Measurements from ENCODE around the gene STK17A.

STK17A gene

DNA sequence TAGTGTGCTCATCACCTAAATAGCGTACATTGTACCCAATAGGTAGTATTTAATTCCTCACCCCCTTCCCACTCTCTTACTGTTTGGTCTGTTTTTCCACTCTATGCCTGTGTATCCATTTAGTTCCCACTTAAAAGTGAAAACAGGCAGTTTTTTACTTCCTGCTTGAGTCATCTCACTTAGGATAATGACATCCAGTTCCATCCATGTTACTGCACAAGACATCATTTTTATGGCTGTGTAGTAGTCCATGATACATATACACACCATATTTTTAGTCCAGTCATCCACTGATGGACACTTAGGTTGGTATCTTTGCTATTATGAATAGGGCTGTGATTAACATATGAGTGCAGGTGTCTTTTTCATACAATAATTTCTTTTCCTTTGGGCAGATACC is 10.1 kb downstream of the STK17A start:
- TF ChIP-seq, protein P1, sequence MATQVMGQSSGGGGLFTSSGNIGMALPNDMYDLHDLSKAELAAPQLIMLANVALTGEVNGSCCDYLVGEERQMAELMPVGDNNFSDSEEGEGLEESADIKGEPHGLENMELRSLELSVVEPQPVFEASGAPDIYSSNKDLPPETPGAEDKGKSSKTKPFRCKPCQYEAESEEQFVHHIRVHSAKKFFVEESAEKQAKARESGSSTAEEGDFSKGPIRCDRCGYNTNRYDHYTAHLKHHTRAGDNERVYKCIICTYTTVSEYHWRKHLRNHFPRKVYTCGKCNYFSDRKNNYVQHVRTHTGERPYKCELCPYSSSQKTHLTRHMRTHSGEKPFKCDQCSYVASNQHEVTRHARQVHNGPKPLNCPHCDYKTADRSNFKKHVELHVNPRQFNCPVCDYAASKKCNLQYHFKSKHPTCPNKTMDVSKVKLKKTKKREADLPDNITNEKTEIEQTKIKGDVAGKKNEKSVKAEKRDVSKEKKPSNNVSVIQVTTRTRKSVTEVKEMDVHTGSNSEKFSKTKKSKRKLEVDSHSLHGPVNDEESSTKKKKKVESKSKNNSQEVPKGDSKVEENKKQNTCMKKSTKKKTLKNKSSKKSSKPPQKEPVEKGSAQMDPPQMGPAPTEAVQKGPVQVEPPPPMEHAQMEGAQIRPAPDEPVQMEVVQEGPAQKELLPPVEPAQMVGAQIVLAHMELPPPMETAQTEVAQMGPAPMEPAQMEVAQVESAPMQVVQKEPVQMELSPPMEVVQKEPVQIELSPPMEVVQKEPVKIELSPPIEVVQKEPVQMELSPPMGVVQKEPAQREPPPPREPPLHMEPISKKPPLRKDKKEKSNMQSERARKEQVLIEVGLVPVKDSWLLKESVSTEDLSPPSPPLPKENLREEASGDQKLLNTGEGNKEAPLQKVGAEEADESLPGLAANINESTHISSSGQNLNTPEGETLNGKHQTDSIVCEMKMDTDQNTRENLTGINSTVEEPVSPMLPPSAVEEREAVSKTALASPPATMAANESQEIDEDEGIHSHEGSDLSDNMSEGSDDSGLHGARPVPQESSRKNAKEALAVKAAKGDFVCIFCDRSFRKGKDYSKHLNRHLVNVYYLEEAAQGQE (IDR thresholded peaks at IDR 0.05; ENCODE audit: low read depth) = no peak
- TF ChIP-seq, protein P2, sequence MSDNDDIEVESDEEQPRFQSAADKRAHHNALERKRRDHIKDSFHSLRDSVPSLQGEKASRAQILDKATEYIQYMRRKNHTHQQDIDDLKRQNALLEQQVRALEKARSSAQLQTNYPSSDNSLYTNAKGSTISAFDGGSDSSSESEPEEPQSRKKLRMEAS (IDR thresholded peaks at IDR 0.05) = no peak
- TF ChIP-seq EGR1 (IDR thresholded peaks at IDR 0.05) (no peak), NFIC (IDR thresholded peaks at IDR 0.05) (no peak), TAF1 (IDR thresholded peaks at IDR 0.05; ENCODE audit: low read depth) (no peak), FOXM1 (IDR thresholded peaks at IDR 0.05; ENCODE audit: borderline replicate concordance, low read depth) (no peak), EP300 (IDR thresholded peaks at IDR 0.05; ENCODE audit: borderline replicate concordance) (no peak), TEAD4 (IDR thresholded peaks at IDR 0.05) (no peak), YY1 (IDR thresholded peaks at IDR 0.05; ENCODE audit: low read depth) (no peak)
- TF ChIP-seq, protein P3, sequence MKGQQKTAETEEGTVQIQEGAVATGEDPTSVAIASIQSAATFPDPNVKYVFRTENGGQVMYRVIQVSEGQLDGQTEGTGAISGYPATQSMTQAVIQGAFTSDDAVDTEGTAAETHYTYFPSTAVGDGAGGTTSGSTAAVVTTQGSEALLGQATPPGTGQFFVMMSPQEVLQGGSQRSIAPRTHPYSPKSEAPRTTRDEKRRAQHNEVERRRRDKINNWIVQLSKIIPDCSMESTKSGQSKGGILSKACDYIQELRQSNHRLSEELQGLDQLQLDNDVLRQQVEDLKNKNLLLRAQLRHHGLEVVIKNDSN (IDR thresholded peaks at IDR 0.05) = no peak

DNA sequence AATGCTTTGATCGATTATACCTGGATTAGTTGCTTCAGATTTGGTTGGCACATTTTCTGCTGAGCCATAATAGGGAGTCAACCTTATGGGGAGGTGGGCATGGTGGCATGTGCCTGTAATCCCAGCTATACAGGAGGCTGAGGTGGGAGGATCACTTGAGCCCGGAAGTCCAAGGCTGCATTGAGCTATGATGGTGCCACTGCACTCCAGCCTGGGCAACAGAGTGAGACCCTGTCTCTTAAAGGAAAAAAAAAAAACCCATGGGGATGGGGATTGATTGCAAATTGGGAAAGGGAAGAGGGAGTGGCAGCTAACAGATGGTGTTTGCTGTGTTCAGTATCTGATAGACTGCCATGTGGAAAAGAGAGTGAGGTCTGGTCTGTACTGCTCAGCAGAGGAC is 11.1 kb downstream of the STK17A start:
- TF ChIP-seq CREB1 (IDR thresholded peaks at IDR 0.05; ENCODE audit: low read depth) = no peak
- TF ChIP-seq, protein P1 (IDR thresholded peaks at IDR 0.05; ENCODE audit: low read depth) = no peak
- no peak for TF ChIP-seq TAF1 (IDR thresholded peaks at IDR 0.05; ENCODE audit: low read depth)
- no peak for TF ChIP-seq YY1 (IDR thresholded peaks at IDR 0.05; ENCODE audit: low read depth)
- TF ChIP-seq EGR1 (IDR thresholded peaks at IDR 0.05) = no peak
- TF ChIP-seq TEAD4 (IDR thresholded peaks at IDR 0.05) = no peak
- no peak for TF ChIP-seq ZBTB7A (IDR thresholded peaks at IDR 0.05; ENCODE audit: low read depth)
- TF ChIP-seq NFIC (IDR thresholded peaks at IDR 0.05) = no peak
- TF ChIP-seq CEBPB (IDR thresholded peaks at IDR 0.05) = no peak

DNA sequence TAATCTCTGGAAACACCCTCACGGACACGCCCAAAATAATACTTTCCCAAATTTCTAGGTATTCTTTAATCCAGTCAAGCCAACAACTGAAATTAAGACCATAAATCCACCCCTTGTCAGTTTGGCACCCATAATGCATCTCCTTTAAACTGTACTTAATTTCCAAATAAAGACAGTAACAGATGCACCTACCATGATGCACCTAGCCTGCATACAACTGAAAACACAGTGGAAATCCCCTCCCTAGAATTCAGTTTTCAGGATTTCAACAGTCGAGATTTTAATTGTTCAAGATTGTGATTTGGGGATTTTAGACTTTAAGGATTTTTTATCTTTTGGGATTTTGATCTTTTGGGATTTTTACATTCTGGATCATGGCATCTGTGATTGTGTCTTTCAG is 17.1 kb downstream of the STK17A start:
- TF ChIP-seq TCF12 (IDR thresholded peaks at IDR 0.05; ENCODE audit: low read depth) (no peak), TEAD4 (IDR thresholded peaks at IDR 0.05) (no peak)

DNA sequence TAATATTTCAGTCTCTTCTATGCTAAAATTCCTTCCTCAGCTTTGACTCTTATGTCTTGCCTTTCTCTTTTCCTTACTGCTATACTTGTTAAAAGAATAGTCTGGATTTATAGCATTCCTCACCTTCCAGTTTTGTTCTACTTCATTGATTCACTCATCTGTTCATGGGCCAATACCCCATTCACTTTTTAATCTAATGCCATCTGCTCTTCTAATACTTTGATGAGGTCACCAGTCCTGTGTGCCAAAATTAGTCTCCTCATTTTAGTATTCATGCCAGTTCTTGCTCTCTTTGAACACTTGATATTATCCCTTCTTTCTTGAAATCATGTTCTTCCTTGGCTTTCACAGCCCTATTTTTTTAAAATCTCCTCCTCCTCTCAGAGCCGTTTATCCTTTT is 19.3 kb downstream of the STK17A start:
- TF ChIP-seq, protein P2 (IDR thresholded peaks at IDR 0.05) = no peak
- TF ChIP-seq RAD21 (IDR thresholded peaks at IDR 0.05; ENCODE audit: low read depth) (no peak), CEBPB (IDR thresholded peaks at IDR 0.05) (no peak), EGR1 (IDR thresholded peaks at IDR 0.05) (no peak), TAF1 (IDR thresholded peaks at IDR 0.05; ENCODE audit: low read depth) (no peak), FOXM1 (IDR thresholded peaks at IDR 0.05; ENCODE audit: borderline replicate concordance, low read depth) (no peak), CREB1 (IDR thresholded peaks at IDR 0.05; ENCODE audit: low read depth) (no peak), ZBTB7A (IDR thresholded peaks at IDR 0.05; ENCODE audit: low read depth) (no peak), TEAD4 (IDR thresholded peaks at IDR 0.05) (no peak), TCF12 (IDR thresholded peaks at IDR 0.05; ENCODE audit: low read depth) (no peak), NFIC (IDR thresholded peaks at IDR 0.05) (no peak), EP300 (IDR thresholded peaks at IDR 0.05; ENCODE audit: borderline replicate concordance) (no peak), YY1 (IDR thresholded peaks at IDR 0.05; ENCODE audit: low read depth) (no peak)
- TF ChIP-seq, protein P1 (IDR thresholded peaks at IDR 0.05; ENCODE audit: low read depth) = no peak
- TF ChIP-seq, protein P3 (IDR thresholded peaks at IDR 0.05) = no peak

DNA sequence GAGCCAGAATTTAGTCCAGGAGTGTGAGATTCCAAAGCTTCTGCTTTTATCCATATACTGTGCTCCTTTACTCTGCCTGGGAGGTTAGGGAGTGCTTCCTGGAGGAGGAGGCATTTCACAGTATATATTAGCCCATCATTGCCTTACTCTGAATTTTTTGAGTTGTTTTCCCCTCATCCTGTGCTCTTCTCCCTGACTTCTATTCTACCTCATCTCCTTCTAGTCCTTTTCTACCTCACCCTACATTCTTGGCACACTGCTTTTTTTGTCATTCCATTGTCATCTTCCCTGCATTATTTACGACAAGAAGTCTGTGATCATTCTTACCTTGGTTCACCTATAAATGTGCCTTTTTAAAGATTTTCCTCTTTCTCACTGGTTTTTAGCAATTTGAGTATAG is 21.3 kb downstream of the STK17A start:
- TF ChIP-seq CEBPB (IDR thresholded peaks at IDR 0.05) (no peak), EGR1 (IDR thresholded peaks at IDR 0.05) (no peak), YY1 (IDR thresholded peaks at IDR 0.05; ENCODE audit: low read depth) (no peak), NFIC (IDR thresholded peaks at IDR 0.05) (no peak)
- TF ChIP-seq, protein P2 (IDR thresholded peaks at IDR 0.05) = no peak

Data from Ishikawa (cell line).